ENCODE data around the gene COMMD4.

GRCh38 chr15:75355369-75355768 is 19.5 kb downstream of the COMMD4 start:
- TF ChIP-seq, protein P1, sequence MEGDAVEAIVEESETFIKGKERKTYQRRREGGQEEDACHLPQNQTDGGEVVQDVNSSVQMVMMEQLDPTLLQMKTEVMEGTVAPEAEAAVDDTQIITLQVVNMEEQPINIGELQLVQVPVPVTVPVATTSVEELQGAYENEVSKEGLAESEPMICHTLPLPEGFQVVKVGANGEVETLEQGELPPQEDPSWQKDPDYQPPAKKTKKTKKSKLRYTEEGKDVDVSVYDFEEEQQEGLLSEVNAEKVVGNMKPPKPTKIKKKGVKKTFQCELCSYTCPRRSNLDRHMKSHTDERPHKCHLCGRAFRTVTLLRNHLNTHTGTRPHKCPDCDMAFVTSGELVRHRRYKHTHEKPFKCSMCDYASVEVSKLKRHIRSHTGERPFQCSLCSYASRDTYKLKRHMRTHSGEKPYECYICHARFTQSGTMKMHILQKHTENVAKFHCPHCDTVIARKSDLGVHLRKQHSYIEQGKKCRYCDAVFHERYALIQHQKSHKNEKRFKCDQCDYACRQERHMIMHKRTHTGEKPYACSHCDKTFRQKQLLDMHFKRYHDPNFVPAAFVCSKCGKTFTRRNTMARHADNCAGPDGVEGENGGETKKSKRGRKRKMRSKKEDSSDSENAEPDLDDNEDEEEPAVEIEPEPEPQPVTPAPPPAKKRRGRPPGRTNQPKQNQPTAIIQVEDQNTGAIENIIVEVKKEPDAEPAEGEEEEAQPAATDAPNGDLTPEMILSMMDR (IDR thresholded peaks at IDR 0.05; ENCODE audit: insufficient read depth, low read length, poor library complexity, severe bottlenecking): no peak
- no peak for TF ChIP-seq EZH2phosphoT487 (conservative IDR thresholded peaks at IDR 0.05; ENCODE audit: low read length)
